Lower leg skin (tissue), 3 donors: ENCODE measurements around the gene EPHB2.

Experiments used
- CTCF ChIP-seq, 3 donors: fragments of 450-650 bp; IDR thresholded peaks; one replicate each; pipeline ENCODE4 v1.5.1; 2016; ENCODE audit warnings: antibody characterized with exemption in 3 of 3, mild to moderate bottlenecking in 3 of 3, moderate library complexity in 2 of 3
- POLR2A ChIP-seq, 2 donors: fragments of 450-650 bp; IDR thresholded peaks; one replicate each; pipeline ENCODE4 v1.6.1; 2016 to 2017; ENCODE audit warnings: antibody characterized with exemption in 2 of 2, mild to moderate bottlenecking in 1 of 2, moderate library complexity in 1 of 2

GRCh38 chr1:22953740-22954141, 243.1 kb downstream of the EPHB2 start:
- TF ChIP-seq CTCF (IDR thresholded peaks at IDR 0.05) (no peak), POLR2A (IDR thresholded peaks at IDR 0.05) (no peak)
